Right lobe of liver (tissue), 4 donors: ENCODE measurements around the gene COMMD9.

Experiments
- POLR2A ChIP-seq: fragments of 450-650 bp; IDR thresholded peaks from one replicate; pipeline ENCODE4 v1.6.1; 2017; ENCODE audit warnings: antibody characterized with exemption, mild to moderate bottlenecking
- TF ChIP-seq, protein P1 (sequence below), 4 donors: fragments of 200-600 bp in 3 of 4; fragments of 450-650 bp in 1 of 4; IDR thresholded peaks; one replicate each; pipeline versions ENCODE4 v1.5.1 to v1.8.0; 2016 to 2022; ENCODE audit warnings: antibody characterized with exemption in 4 of 4, mild to moderate bottlenecking in 2 of 4
- donor health status: DM: no; HTN: no; CAD: no.
- donor health status: DM: no; HTN: no; CAD: no.
- donor health status: DM: no; HTN: yes; CAD: no.

GRCh38 chr11:36295926-36296325, 6.7 kb upstream of the COMMD9 start, which contains the start of gene PRR5L:
- TF ChIP-seq, protein P1, sequence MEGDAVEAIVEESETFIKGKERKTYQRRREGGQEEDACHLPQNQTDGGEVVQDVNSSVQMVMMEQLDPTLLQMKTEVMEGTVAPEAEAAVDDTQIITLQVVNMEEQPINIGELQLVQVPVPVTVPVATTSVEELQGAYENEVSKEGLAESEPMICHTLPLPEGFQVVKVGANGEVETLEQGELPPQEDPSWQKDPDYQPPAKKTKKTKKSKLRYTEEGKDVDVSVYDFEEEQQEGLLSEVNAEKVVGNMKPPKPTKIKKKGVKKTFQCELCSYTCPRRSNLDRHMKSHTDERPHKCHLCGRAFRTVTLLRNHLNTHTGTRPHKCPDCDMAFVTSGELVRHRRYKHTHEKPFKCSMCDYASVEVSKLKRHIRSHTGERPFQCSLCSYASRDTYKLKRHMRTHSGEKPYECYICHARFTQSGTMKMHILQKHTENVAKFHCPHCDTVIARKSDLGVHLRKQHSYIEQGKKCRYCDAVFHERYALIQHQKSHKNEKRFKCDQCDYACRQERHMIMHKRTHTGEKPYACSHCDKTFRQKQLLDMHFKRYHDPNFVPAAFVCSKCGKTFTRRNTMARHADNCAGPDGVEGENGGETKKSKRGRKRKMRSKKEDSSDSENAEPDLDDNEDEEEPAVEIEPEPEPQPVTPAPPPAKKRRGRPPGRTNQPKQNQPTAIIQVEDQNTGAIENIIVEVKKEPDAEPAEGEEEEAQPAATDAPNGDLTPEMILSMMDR (IDR thresholded peaks at IDR 0.05) = no peak
- no peak for TF ChIP-seq POLR2A
